Measurements from ENCODE around the gene AFP. TPM values are rescaled to one million over a fixed set of nuclear protein-coding genes. Genes with fewer than 3 reads are reported as not detected.
A peak's percentile ranks its signal among the peaks of the same experiment; 100 is the strongest.

The AFP gene
- total and polyA plus RNA-seq, 5 donors from 2014 or later, result not detected

DNA sequence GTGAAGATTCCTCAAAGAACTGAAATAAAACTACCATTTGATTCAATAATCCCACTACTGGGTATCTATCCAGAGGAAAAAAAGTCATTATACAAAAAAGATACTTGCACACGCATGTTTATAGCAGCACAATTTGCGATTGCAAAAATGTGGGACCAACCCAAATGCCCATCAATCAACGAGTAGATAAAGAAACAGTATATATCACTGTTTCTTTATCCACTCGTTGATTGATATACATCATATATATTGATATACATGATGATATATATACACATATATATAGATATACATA lies 13.6 kb upstream of the AFP start:
- Histone ChIP-seq H3K27ac (ENCODE audit: insufficient read depth, low read length, poor library complexity, severe bottlenecking) (no peak overlapping the region), H3K9me3 (ENCODE audit: control insufficient read depth in 2 of 2, low read length in 2 of 2) (no peaks in the 10 kb centered on the region), H3K4me3 (ENCODE audit: low read depth, low read length) (no peak overlapping the region), H3K36me3 (ENCODE audit: control insufficient read depth, insufficient read depth, low read length) (no peaks in the 10 kb centered on the region), H3K4me1 (ENCODE audit: control insufficient read depth, insufficient read depth, low read length, poor library complexity, severe bottlenecking) (no peaks in the 10 kb centered on the region), H3K27me3 (ENCODE audit: control insufficient read depth, insufficient read depth, low read length) (no peaks in the 10 kb centered on the region)
- DNase-seq (no peak), ATAC-seq (ENCODE audit: low read depth in 2 of 2) (no peak)
- Mint-ChIP-seq H3K36me3 (no peaks in the 10 kb centered on the region), H3K27ac (no peak overlapping the region), H3K4me1 (no peaks in the 10 kb centered on the region), H3K4me3 (no peak overlapping the region), H3K9me3 (peaks cover 0 to 2% (median 0%) of the 10 kb centered on the region in 7 donors), H3K27me3 (no peaks in the 10 kb centered on the region)

DNA sequence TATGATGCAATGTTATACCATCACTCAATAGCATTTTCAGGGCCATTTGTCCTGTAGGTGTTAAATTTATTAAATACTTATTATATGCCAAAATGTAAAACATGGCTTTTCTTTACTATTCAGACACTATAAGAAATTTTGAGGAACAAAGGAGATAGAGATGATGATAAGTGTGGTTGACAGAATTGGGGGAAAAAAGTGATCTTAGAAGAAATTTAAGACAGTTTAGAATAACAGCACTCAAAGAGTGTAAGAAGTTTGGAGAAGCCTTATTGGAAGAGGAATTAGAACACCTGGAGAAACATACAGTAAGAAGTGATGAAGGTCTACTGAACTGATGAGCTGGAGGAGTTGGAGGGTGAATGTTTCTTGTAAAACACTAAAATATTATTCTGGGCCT lies 12.8 kb upstream of the AFP start:
- ATAC-seq (ENCODE audit: low read depth in 2 of 2) (no peak), DNase-seq (no peak)
- no peaks in the 10 kb centered on the region for H3K36me3 ChIP-seq (ENCODE audit: control insufficient read depth, insufficient read depth, low read length)
- H3K9me3 Mint-ChIP-seq, result peaks cover 0 to 2% (median 0%) of the 10 kb centered on the region in 7 donors
- H3K36me3 Mint-ChIP-seq, result no peaks in the 10 kb centered on the region
- no peaks in the 10 kb centered on the region for H3K27me3 ChIP-seq (ENCODE audit: control insufficient read depth, insufficient read depth, low read length)
- H3K4me1 ChIP-seq (ENCODE audit: control insufficient read depth, insufficient read depth, low read length, poor library complexity, severe bottlenecking), result no peaks in the 10 kb centered on the region
- no peaks in the 10 kb centered on the region for H3K9me3 ChIP-seq (ENCODE audit: control insufficient read depth in 2 of 2, low read length in 2 of 2)
- H3K27ac ChIP-seq (ENCODE audit: insufficient read depth, low read length, poor library complexity, severe bottlenecking), result no peak overlapping the region
- peak overlapping the region in 1 of 3 donors; percentile 67 for H3K27ac Mint-ChIP-seq
- H3K4me1 Mint-ChIP-seq, result no peaks in the 10 kb centered on the region
- H3K4me3 ChIP-seq (ENCODE audit: low read depth, low read length), result no peak overlapping the region
- H3K27me3 Mint-ChIP-seq, result peaks cover 4% of the 10 kb centered on the region
- H3K4me3 Mint-ChIP-seq, result no peak overlapping the region

DNA sequence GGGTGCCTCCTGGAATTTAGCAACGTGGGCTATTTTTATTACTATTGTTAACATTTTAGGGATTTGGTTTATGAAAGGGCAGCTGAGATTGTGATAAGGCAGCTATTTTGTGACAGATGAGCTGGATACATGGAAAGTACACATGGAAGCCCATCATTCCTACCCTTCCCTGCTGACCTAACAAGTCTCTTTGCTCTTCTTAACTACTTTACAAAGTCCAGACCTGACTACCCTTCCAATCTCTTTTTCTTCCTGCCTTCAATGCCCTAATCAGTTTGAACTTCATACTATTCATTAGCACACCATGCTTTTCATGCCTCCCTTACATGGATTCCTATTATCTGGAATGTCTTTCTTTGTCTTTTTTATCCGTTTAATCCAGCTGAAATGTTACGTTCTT lies 9.4 kb upstream of the AFP start:
- Mint-ChIP-seq H3K36me3 (no peaks in the 10 kb centered on the region), H3K27me3 (peaks cover 4% of the 10 kb centered on the region), H3K27ac (no peak overlapping the region), H3K4me1 (no peaks in the 10 kb centered on the region), H3K4me3 (no peak overlapping the region), H3K9me3 (peaks cover 0 to 3% (median 0%) of the 10 kb centered on the region in 7 donors)
- H3K9me3 ChIP-seq (ENCODE audit: control insufficient read depth in 2 of 2, low read length in 2 of 2), result no peaks in the 10 kb centered on the region
- no peaks in the 10 kb centered on the region for H3K4me1 ChIP-seq (ENCODE audit: control insufficient read depth, insufficient read depth, low read length, poor library complexity, severe bottlenecking)
- ATAC-seq (ENCODE audit: low read depth in 2 of 2), result no peak
- H3K36me3 ChIP-seq (ENCODE audit: control insufficient read depth, insufficient read depth, low read length), result no peaks in the 10 kb centered on the region
- no peaks in the 10 kb centered on the region for H3K27me3 ChIP-seq (ENCODE audit: control insufficient read depth, insufficient read depth, low read length)
- no peak overlapping the region for H3K4me3 ChIP-seq (ENCODE audit: low read depth, low read length)
- DNase-seq, result no peak
- no peak overlapping the region for H3K27ac ChIP-seq (ENCODE audit: insufficient read depth, low read length, poor library complexity, severe bottlenecking)

DNA sequence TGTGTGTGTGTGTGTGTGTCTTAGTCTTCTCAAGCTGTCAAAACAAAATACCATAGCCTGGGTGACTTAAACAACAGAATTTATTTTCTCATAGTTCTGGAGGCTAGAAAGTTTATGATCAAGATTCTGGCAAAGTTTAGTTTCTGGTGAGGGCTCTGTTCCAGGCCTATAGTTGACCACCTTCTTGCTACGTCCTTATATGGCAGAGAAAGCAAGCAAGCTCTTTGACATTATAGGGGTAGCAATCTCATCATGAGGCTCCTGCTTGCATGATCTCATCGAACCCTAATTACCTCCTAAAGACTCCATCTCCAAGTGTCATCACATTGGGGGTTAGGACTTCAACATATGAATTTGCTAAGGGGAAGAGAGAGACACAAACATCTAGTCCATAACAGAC lies 6.9 kb upstream of the AFP start:
- no peak overlapping the region for H3K27ac Mint-ChIP-seq
- H3K27me3 Mint-ChIP-seq, result peaks cover 4% of the 10 kb centered on the region
- Histone ChIP-seq H3K4me1 (ENCODE audit: control insufficient read depth, insufficient read depth, low read length, poor library complexity, severe bottlenecking) (no peaks in the 10 kb centered on the region), H3K27ac (ENCODE audit: insufficient read depth, low read length, poor library complexity, severe bottlenecking) (no peak overlapping the region), H3K4me3 (ENCODE audit: low read depth, low read length) (no peak overlapping the region), H3K27me3 (ENCODE audit: control insufficient read depth, insufficient read depth, low read length) (no peaks in the 10 kb centered on the region), H3K9me3 (ENCODE audit: control insufficient read depth in 2 of 2, low read length in 2 of 2) (no peaks in the 10 kb centered on the region), H3K36me3 (ENCODE audit: control insufficient read depth, insufficient read depth, low read length) (no peaks in the 10 kb centered on the region)
- peaks cover 0 to 1% (median 0%) of the 10 kb centered on the region in 7 donors for H3K9me3 Mint-ChIP-seq
- DNase-seq, result no peak
- no peaks in the 10 kb centered on the region for H3K36me3 Mint-ChIP-seq
- H3K4me3 Mint-ChIP-seq, result no peak overlapping the region
- H3K4me1 Mint-ChIP-seq, result no peaks in the 10 kb centered on the region
- ATAC-seq (ENCODE audit: low read depth in 2 of 2), result no peak

DNA sequence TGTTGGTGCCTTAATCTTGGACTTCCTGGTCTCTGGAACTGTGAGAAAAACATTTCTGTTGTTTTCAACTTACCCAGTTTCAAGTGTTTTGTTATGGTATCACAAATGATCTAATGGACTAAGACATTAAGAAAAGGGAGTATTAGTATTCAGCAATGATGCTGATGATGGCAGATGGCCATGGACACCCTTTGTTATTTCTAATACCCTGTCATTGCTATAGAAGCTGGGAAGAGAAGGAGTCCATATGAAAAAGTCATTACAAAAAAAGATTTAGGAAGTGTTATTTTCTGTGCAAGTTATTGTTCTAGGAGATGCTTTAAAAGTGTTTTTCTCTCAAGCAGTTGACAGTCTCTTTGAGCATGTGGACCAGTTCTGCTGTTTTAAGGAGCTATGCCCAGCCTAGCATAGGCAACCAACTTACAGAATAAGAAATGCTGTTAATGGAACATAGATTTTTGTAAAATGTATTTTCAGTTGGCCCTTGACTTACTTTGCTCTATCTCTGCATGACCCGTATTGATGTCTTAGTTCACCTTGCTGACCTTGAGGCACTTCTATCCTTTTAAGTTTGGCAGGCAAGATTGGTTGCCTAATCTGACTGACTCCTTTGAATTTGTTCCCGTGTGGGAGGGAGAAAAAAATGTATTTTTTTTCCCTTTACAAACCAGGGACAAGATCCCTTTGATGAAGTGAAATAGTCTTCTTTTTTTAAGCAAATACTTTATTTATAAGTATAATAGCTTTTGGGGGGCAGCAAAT lies 6.0 kb upstream of the AFP start:
- Mint-ChIP-seq H3K4me1 (no peaks in the 10 kb centered on the region), H3K36me3 (no peaks in the 10 kb centered on the region), H3K27me3 (peaks cover 4% of the 10 kb centered on the region), H3K27ac (no peak overlapping the region), H3K4me3 (no peak overlapping the region), H3K9me3 (peaks cover 0 to 1% (median 0%) of the 10 kb centered on the region in 7 donors)
- DNase-seq, result no peak
- H3K36me3 ChIP-seq (ENCODE audit: control insufficient read depth, insufficient read depth, low read length), result no peaks in the 10 kb centered on the region
- no peaks in the 10 kb centered on the region for H3K4me1 ChIP-seq (ENCODE audit: control insufficient read depth, insufficient read depth, low read length, poor library complexity, severe bottlenecking)
- no peak for ATAC-seq (ENCODE audit: low read depth in 2 of 2)
- no peaks in the 10 kb centered on the region for H3K9me3 ChIP-seq (ENCODE audit: control insufficient read depth in 2 of 2, low read length in 2 of 2)
- H3K27me3 ChIP-seq (ENCODE audit: control insufficient read depth, insufficient read depth, low read length), result no peaks in the 10 kb centered on the region
- no peak overlapping the region for H3K27ac ChIP-seq (ENCODE audit: insufficient read depth, low read length, poor library complexity, severe bottlenecking)
- no peak overlapping the region for H3K4me3 ChIP-seq (ENCODE audit: low read depth, low read length)

DNA sequence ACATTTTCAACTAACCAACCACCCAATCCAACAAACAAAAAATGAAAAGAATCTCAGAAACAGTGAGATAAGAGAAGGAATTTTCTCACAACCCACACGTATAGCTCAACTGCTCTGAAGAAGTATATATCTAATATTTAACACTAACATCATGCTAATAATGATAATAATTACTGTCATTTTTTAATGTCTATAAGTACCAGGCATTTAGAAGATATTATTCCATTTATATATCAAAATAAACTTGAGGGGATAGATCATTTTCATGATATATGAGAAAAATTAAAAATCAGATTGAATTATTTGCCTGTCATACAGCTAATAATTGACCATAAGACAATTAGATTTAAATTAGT lies 4.2 kb upstream of the AFP start:
- no peak overlapping the region for H3K4me3 Mint-ChIP-seq
- no peak for DNase-seq

DNA sequence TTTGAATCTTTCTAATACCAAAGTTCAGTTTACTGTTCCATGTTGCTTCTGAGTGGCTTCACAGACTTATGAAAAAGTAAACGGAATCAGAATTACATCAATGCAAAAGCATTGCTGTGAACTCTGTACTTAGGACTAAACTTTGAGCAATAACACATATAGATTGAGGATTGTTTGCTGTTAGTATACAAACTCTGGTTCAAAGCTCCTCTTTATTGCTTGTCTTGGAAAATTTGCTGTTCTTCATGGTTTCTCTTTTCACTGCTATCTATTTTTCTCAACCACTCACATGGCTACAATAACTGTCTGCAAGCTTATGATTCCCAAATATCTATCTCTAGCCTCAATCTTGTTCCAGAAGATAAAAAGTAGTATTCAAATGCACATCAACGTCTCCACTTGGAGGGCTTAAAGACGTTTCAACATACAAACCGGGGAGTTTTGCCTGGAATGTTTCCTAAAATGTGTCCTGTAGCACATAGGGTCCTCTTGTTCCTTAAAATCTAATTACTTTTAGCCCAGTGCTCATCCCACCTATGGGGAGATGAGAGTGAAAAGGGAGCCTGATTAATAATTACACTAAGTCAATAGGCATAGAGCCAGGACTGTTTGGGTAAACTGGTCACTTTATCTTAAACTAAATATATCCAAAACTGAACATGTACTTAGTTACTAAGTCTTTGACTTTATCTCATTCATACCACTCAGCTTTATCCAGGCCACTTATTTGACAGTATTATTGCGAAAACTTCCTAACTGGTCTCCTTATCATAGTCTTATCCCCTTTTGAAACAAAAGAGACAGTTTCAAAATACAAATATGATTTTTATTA lies 3.6 kb upstream of the AFP start:
- H3K4me3 ChIP-seq (ENCODE audit: low read depth, low read length), result no peak overlapping the region
- DNase-seq (no peak), ATAC-seq (ENCODE audit: low read depth in 2 of 2) (no peak)
- H3K36me3 Mint-ChIP-seq, result no peaks in the 10 kb centered on the region
- no peaks in the 10 kb centered on the region for H3K4me1 Mint-ChIP-seq
- H3K4me1 ChIP-seq (ENCODE audit: control insufficient read depth, insufficient read depth, low read length, poor library complexity, severe bottlenecking), result no peaks in the 10 kb centered on the region
- H3K27ac ChIP-seq (ENCODE audit: insufficient read depth, low read length, poor library complexity, severe bottlenecking), result no peak overlapping the region
- H3K36me3 ChIP-seq (ENCODE audit: control insufficient read depth, insufficient read depth, low read length), result no peaks in the 10 kb centered on the region
- H3K27me3 ChIP-seq (ENCODE audit: control insufficient read depth, insufficient read depth, low read length), result no peaks in the 10 kb centered on the region
- peaks cover 0 to 1% (median 0%) of the 10 kb centered on the region in 7 donors for H3K9me3 Mint-ChIP-seq
- peaks cover 4% of the 10 kb centered on the region for H3K27me3 Mint-ChIP-seq
- no peak overlapping the region for H3K27ac Mint-ChIP-seq
- no peak overlapping the region for H3K4me3 Mint-ChIP-seq
- no peaks in the 10 kb centered on the region for H3K9me3 ChIP-seq (ENCODE audit: control insufficient read depth in 2 of 2, low read length in 2 of 2)

More for the DNA sequence above, 4.2 kb upstream of the AFP start:
- Histone ChIP-seq H3K36me3 (ENCODE audit: control insufficient read depth, insufficient read depth, low read length) (no peaks in the 10 kb centered on the region), H3K9me3 (ENCODE audit: control insufficient read depth in 2 of 2, low read length in 2 of 2) (no peaks in the 10 kb centered on the region), H3K4me3 (ENCODE audit: low read depth, low read length) (no peak overlapping the region), H3K27ac (ENCODE audit: insufficient read depth, low read length, poor library complexity, severe bottlenecking) (no peak overlapping the region), H3K27me3 (ENCODE audit: control insufficient read depth, insufficient read depth, low read length) (no peaks in the 10 kb centered on the region), H3K4me1 (ENCODE audit: control insufficient read depth, insufficient read depth, low read length, poor library complexity, severe bottlenecking) (no peaks in the 10 kb centered on the region)
- no peak for ATAC-seq (ENCODE audit: low read depth in 2 of 2)
- H3K36me3 Mint-ChIP-seq, result no peaks in the 10 kb centered on the region
- no peaks in the 10 kb centered on the region for H3K4me1 Mint-ChIP-seq
- no peak overlapping the region for H3K27ac Mint-ChIP-seq
- peaks cover 0 to 1% (median 0%) of the 10 kb centered on the region in 7 donors for H3K9me3 Mint-ChIP-seq
- H3K27me3 Mint-ChIP-seq, result peaks cover 4% of the 10 kb centered on the region

DNA sequence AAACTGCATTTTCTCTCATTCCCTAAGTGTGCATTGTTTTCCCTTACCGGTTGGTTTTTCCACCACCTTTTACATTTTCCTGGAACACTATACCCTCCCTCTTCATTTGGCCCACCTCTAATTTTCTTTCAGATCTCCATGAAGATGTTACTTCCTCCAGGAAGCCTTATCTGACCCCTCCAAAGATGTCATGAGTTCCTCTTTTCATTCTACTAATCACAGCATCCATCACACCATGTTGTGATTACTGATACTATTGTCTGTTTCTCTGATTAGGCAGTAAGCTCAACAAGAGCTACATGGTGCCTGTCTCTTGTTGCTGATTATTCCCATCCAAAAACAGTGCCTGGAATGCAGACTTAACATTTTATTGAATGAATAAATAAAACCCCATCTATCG lies 2.9 kb upstream of the AFP start:
- H3K36me3 Mint-ChIP-seq, result no peaks in the 10 kb centered on the region
- H3K4me3 ChIP-seq (ENCODE audit: low read depth, low read length), result no peak overlapping the region
- H3K9me3 Mint-ChIP-seq, result peaks cover 0 to 1% (median 0%) of the 10 kb centered on the region in 7 donors
- H3K27me3 ChIP-seq (ENCODE audit: control insufficient read depth, insufficient read depth, low read length), result no peaks in the 10 kb centered on the region
- no peak overlapping the region for H3K27ac ChIP-seq (ENCODE audit: insufficient read depth, low read length, poor library complexity, severe bottlenecking)
- no peak for ATAC-seq (ENCODE audit: low read depth in 2 of 2)
- H3K9me3 ChIP-seq (ENCODE audit: control insufficient read depth in 2 of 2, low read length in 2 of 2), result no peaks in the 10 kb centered on the region
- peaks cover under 1% of the 10 kb centered on the region for H3K27me3 Mint-ChIP-seq
- no peaks in the 10 kb centered on the region for H3K4me1 ChIP-seq (ENCODE audit: control insufficient read depth, insufficient read depth, low read length, poor library complexity, severe bottlenecking)
- DNase-seq, result no peak
- no peak overlapping the region for H3K27ac Mint-ChIP-seq
- no peak overlapping the region for H3K4me3 Mint-ChIP-seq
- no peaks in the 10 kb centered on the region for H3K36me3 ChIP-seq (ENCODE audit: control insufficient read depth, insufficient read depth, low read length)
- H3K4me1 Mint-ChIP-seq, result no peaks in the 10 kb centered on the region
